GM13977 (cell line): Measurements from ENCODE around the gene SCAMP1.

Source experiments
- DNase-seq: peaks from one replicate; pipeline ENCODE4 v3.0.0; 2012; ENCODE audit warnings: low spot score
- CTCF ChIP-seq: IDR thresholded peaks from 2 replicates; pipeline ENCODE4 v1.5.1; 2012; ENCODE audit warnings: mild to moderate bottlenecking, control low read depth; ENCODE audit not compliant: insufficient read depth; ENCODE audit errors: extremely low read depth, missing control alignments
- in situ Hi-C: fragments of 300-500 bp; cut with MboI; formaldehyde crosslinking; loops from one replicate; pipeline ENCODE4 v1.12.0; 2022; ENCODE audit warnings: low sequenced_read_pairs, low pct_unique_long_range_greater_than_20kb, mixed read lengths, inconsistent platforms; ENCODE audit not compliant: unreplicated experiment

SCAMP1 gene

GRCh38 chr5:78495800-78496199, 135.4 kb downstream of the SCAMP1 start:
- TF ChIP-seq CTCF = no peak
- in situ Hi-C loops = no loop called here
- no peak for DNase-seq

GRCh38 chr5:78496373-78496772, 136.0 kb downstream of the SCAMP1 start:
- no peak for DNase-seq
- in situ Hi-C loops = no loop called here
- TF ChIP-seq CTCF = no peak

GRCh38 chr5:78497573-78498533, 137.4 kb downstream of the SCAMP1 start:
- DNase-seq = peak; percentile 53
- TF ChIP-seq CTCF = no peak
- in situ Hi-C loops = no loop called here

GRCh38 chr5:78499485-78499884, 139.1 kb downstream of the SCAMP1 start:
- in situ Hi-C loops = no loop called here
- no peak for DNase-seq
- TF ChIP-seq CTCF = no peak

- no peak for DNase-seq
- in situ Hi-C loops = no loop called here
- no peak for TF ChIP-seq CTCF
Measured at GRCh38 chr5:78500028-78500427, 139.6 kb downstream of the SCAMP1 start.

GRCh38 chr5:78500871-78501270, 140.5 kb downstream of the SCAMP1 start:
- no peak for DNase-seq
- in situ Hi-C loops = no loop called here
- no peak for TF ChIP-seq CTCF
